ENCODE data around the gene CTDSPL. TPM values are rescaled to one million over a fixed set of nuclear protein-coding genes. Genes with fewer than 3 reads are reported as not detected.
A peak's percentile ranks its signal among the peaks of the same experiment; 100 is the strongest.

The CTDSPL gene
- polyA plus RNA-seq, 1 of the 3 experiments (the other 2 are of a cell fraction): 22.1 TPM

DNA sequence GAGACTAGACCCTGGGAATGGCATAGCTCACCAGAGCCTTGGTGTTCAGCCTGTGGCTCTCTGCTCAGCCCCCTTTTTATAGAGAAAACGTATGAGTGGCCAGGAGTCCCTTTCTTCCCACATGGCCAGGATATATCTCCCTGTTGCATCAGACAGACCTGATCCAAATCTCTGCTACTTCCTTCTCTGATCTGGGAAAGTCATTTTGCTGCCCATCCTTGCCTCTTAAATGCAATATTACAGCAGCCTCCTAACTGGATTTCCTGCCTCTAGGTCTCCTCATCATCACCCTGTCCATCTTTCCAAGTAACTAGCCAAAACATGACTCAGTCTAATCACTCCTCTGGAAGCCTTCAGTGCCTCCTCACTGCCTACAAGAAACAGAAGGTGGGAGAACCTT lies 42.9 kb downstream of the CTDSPL start:
- peak; percentile 32 for DNase-seq
- Histone ChIP-seq H3K79me2 (ENCODE audit: insufficient read depth) (peaks cover 57% of the 10 kb centered on the region; the same call in 1 of the 2 replicates), H3K4me1 (ENCODE audit: control insufficient read depth in 1 of 2, insufficient read depth in 2 of 2, low read depth in 1 of 2, low read length in 1 of 2) (peaks cover 26 to 48% of the 10 kb centered on the region in 2 experiments), H2AFZ (ENCODE audit: low read depth) (no peak overlapping the region), H3K4me3 (ENCODE audit: low read depth in 2 of 2, low read length in 1 of 2) (no peak overlapping the region), H3K4me2 (peak overlapping the region; percentile 68), H3K9me3 (no peaks in the 10 kb centered on the region), H4K20me1 (ENCODE audit: insufficient read depth) (no peaks in the 10 kb centered on the region; the same call in 1 of the 2 replicates), H3K27ac (ENCODE audit: low read depth in 2 of 2, low read length in 1 of 2) (peak overlapping the region; percentile 76 to 90), H3K9ac (no peak overlapping the region), H3K36me3 (replicated peaks in 1 of 2; ENCODE audit: control insufficient read depth in 1 of 2, insufficient read depth in 2 of 2, low read length in 1 of 2) (peaks cover 0 to 5% of the 10 kb centered on the region in 2 experiments), H3K27me3 (ENCODE audit: insufficient read depth) (no peaks in the 10 kb centered on the region), H3K9me2 (no peaks in the 10 kb centered on the region), H3F3A (replicated peaks; ENCODE audit: insufficient read depth) (peaks cover 19% of the 10 kb centered on the region)
- ChIA-PET CTCF (interaction anchor here (1.0 to 1.4 kb wide), 3 partner anchors 12 to 70 kb away, joined by 3 read pairs; no protein-coding TSS in a partner anchor), POLR2A (interaction anchor here (0.6 to 1.5 kb wide), 2 partner anchors 10 to 15 kb away, joined by 3 to 4 read pairs; no protein-coding TSS in a partner anchor)
- 43% methylated on average over 1 of the region's 1 CpG for WGBS (ENCODE audit: low lambda C conversion rate)
- TF ChIP-seq, protein P1, sequence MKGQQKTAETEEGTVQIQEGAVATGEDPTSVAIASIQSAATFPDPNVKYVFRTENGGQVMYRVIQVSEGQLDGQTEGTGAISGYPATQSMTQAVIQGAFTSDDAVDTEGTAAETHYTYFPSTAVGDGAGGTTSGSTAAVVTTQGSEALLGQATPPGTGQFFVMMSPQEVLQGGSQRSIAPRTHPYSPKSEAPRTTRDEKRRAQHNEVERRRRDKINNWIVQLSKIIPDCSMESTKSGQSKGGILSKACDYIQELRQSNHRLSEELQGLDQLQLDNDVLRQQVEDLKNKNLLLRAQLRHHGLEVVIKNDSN (IDR thresholded peaks at IDR 0.05; ENCODE audit: borderline replicate concordance, low read depth): no peak
- TF ChIP-seq EZH2phosphoT487 (IDR thresholded peaks at IDR 0.05; ENCODE audit: borderline replicate concordance, low read depth) (no peak), RAD21 (IDR thresholded peaks at IDR 0.05; ENCODE audit: low read length) (no peak), MXI1 (IDR thresholded peaks at IDR 0.05; ENCODE audit: low read depth, low read length) (no peak), SMC3 (IDR thresholded peaks at IDR 0.05; ENCODE audit: low read depth, low read length) (no peak), JUND (IDR thresholded peaks at IDR 0.05) (peak; percentile 54), RFX5 (IDR thresholded peaks at IDR 0.05; ENCODE audit: low read length) (no peak), TEAD4 (IDR thresholded peaks at IDR 0.05; ENCODE audit: borderline replicate concordance, insufficient read depth) (no peak), FOXM1 (IDR thresholded peaks at IDR 0.05; ENCODE audit: low read depth) (no peak), ELF1 (IDR thresholded peaks at IDR 0.05) (no peak), POLR2AphosphoS5 (IDR thresholded peaks at IDR 0.05; ENCODE audit: low read depth, low read length) (no peak), GABPA (IDR thresholded peaks at IDR 0.05; ENCODE audit: low read depth) (no peak), SIN3A (IDR thresholded peaks at IDR 0.05; ENCODE audit: borderline replicate concordance, low read depth, low read length) (no peak), EP300 (IDR thresholded peaks at IDR 0.05; ENCODE audit: borderline replicate concordance in 1 of 2, low read depth in 1 of 2, low read length in 1 of 2) (peak; percentile 15 to 33; a peak in 2 of 4 replicates), CHD2 (IDR thresholded peaks at IDR 0.05; ENCODE audit: low read length, partially characterized antibody) (no peak), NFIC (IDR thresholded peaks at IDR 0.05; ENCODE audit: borderline replicate concordance) (peak; percentile 71), FOSL2 (IDR thresholded peaks at IDR 0.05; ENCODE audit: borderline replicate concordance, low read depth) (peak; percentile 47; the same call in 1 of the 2 replicates), TCF12 (IDR thresholded peaks at IDR 0.05) (peak; percentile 70), NRF1 (IDR thresholded peaks at IDR 0.05; ENCODE audit: low read depth, low read length) (no peak)
- TF ChIP-seq, protein P2, sequence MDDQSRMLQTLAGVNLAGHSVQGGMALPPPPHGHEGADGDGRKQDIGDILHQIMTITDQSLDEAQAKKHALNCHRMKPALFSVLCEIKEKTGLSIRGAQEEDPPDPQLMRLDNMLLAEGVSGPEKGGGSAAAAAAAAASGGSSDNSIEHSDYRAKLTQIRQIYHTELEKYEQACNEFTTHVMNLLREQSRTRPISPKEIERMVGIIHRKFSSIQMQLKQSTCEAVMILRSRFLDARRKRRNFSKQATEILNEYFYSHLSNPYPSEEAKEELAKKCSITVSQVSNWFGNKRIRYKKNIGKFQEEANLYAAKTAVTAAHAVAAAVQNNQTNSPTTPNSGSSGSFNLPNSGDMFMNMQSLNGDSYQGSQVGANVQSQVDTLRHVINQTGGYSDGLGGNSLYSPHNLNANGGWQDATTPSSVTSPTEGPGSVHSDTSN (IDR thresholded peaks at IDR 0.05): peak; percentile 73
- TF ChIP-seq, protein P3, sequence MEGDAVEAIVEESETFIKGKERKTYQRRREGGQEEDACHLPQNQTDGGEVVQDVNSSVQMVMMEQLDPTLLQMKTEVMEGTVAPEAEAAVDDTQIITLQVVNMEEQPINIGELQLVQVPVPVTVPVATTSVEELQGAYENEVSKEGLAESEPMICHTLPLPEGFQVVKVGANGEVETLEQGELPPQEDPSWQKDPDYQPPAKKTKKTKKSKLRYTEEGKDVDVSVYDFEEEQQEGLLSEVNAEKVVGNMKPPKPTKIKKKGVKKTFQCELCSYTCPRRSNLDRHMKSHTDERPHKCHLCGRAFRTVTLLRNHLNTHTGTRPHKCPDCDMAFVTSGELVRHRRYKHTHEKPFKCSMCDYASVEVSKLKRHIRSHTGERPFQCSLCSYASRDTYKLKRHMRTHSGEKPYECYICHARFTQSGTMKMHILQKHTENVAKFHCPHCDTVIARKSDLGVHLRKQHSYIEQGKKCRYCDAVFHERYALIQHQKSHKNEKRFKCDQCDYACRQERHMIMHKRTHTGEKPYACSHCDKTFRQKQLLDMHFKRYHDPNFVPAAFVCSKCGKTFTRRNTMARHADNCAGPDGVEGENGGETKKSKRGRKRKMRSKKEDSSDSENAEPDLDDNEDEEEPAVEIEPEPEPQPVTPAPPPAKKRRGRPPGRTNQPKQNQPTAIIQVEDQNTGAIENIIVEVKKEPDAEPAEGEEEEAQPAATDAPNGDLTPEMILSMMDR (IDR thresholded peaks at IDR 0.05): no peak
- TF ChIP-seq, protein P4, sequence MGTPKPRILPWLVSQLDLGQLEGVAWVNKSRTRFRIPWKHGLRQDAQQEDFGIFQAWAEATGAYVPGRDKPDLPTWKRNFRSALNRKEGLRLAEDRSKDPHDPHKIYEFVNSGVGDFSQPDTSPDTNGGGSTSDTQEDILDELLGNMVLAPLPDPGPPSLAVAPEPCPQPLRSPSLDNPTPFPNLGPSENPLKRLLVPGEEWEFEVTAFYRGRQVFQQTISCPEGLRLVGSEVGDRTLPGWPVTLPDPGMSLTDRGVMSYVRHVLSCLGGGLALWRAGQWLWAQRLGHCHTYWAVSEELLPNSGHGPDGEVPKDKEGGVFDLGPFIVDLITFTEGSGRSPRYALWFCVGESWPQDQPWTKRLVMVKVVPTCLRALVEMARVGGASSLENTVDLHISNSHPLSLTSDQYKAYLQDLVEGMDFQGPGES (IDR thresholded peaks at IDR 0.05; ENCODE audit: low read depth, low read length): no peak
- TF ChIP-seq, protein P5, sequence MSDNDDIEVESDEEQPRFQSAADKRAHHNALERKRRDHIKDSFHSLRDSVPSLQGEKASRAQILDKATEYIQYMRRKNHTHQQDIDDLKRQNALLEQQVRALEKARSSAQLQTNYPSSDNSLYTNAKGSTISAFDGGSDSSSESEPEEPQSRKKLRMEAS (IDR thresholded peaks at IDR 0.05; ENCODE audit: low read depth): 0 out of 2 replicates have a peak, but pooled peaks have one; percentile 26

Data from SK-N-SH (cell line).